ENCODE data around the gene POU2AF1. TPM values are rescaled to one million over a fixed set of nuclear protein-coding genes. Genes with fewer than 3 reads are reported as not detected.

The POU2AF1 gene
- total RNA-seq, 2 experiments from 2014 or later = 1.6 to 2.4 TPM

DNA sequence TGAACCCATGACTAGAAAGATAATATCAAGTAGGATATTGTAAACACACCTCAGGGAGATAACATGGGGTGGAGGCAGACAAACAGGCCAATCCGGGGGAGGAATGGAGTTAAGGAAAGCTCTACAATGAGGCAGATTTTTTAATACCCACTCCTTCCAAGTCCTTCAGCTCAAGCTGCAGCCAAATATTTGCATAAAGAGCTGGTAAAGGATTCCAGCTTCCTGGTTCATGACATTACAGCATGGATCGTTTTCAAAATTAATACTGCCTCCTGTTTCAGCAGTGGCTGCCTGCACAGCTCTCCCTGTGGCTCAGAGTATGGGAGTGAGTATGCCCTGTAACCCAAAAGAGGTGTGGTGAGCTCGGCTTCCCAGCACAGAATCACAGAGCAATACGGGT lies 75.6 kb downstream of the POU2AF1 start:
- Mint-ChIP-seq H3K4me3 (no peak overlapping the region), H3K27ac (no peak overlapping the region), H3K4me1 (no peaks in the 10 kb centered on the region), H3K9me3 (no peaks in the 10 kb centered on the region), H3K27me3 (peaks cover 64% of the 10 kb centered on the region), H3K36me3 (ENCODE audit: low read depth) (no peaks in the 10 kb centered on the region)
- no peak for DNase-seq
- ChIA-PET POLR2A (no interaction called here), CTCF (interaction anchor here (1.3 kb wide), 1 partner anchor 115 kb away, joined by 3 read pairs; no protein-coding TSS in a partner anchor)

DNA sequence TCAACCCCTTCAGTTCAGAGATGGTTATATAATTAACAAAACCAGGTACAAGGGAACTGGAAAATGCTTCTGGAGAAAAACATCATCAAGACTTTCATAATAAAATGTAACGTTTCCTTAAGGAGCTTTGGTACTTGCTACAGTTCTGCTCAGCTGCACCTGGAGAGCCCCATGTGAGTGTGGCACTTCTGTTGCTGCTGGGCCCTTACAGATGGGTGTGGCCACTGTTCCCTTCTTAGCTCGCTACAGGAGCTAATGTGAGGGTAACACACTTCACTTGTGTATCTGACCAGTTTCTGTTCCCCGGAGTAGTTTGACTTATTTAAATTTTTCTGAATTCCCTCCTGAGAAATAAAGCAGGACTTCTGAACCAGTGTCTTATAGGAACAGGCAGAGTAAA lies 76.8 kb downstream of the POU2AF1 start:
- ChIA-PET CTCF (interaction anchor here (0.7 kb wide), 1 partner anchor 11 kb away, joined by 3 read pairs; no protein-coding TSS in a partner anchor), POLR2A (no interaction called here)
- Mint-ChIP-seq H3K27ac (no peak overlapping the region), H3K4me1 (no peaks in the 10 kb centered on the region), H3K27me3 (peaks cover 68% of the 10 kb centered on the region), H3K4me3 (no peak overlapping the region), H3K36me3 (ENCODE audit: low read depth) (no peaks in the 10 kb centered on the region), H3K9me3 (no peaks in the 10 kb centered on the region)
- no peak for DNase-seq

Small RNA genes lying within 50 kb of the gene (microRNA-seq; reads per million reads assigned to microRNA genes)
- gene MIR4491 (ENCODE audit: borderline microRNAs expressed, borderline replicate concordance) = not detected

Other genes with a start within 250 kb of the POU2AF1 start
- gene POU2AF2, start 133.6 kb downstream of the POU2AF1 start, total RNA-seq = not detected
- gene POU2AF3, start 80.7 kb downstream of the POU2AF1 start, total RNA-seq = not detected
- gene BTG4, start 133.1 kb upstream of the POU2AF1 start, total RNA-seq = not detected
- not detected for gene HOATZ, start 135.5 kb upstream of the POU2AF1 start, total RNA-seq
- under 1 TPM; 0.71 to 0.89 TPM for gene LAYN, start 161.4 kb upstream of the POU2AF1 start, total RNA-seq
- gene SIK2, start 223.2 kb upstream of the POU2AF1 start, total RNA-seq = 1 to 10 TPM; 8.2 to 9.6 TPM